ENCODE results near the gene C22orf31.
A peak's percentile ranks its signal among the peaks of the same experiment; 100 is the strongest.

C22orf31 gene

DNA sequence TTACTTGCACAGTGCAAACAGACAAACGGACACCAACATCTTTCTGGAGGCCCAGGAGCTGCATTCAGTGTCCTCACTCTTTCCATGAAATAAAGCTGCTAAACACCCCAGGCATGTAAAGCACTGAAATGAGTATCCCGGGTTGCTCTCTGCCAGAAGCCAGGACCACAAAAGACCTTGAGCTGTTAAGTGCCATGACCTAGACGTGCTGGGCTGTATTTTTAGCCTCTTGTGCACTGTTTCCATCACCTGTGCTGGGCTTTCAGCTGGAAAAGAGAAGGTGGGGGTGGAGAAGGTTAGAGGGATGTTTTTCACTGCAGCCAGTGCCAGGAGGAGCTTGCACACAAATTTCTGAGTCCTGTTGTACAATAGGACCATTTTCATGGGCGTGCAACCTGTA is 7.8 kb upstream of the C22orf31 start:
- H3K9ac ChIP-seq = no peak overlapping the region
- H3K4me1 ChIP-seq = peaks cover 32 to 46% (median 36%) of the 10 kb centered on the region in 10 experiments
- TF ChIP-seq Cebpa-rat (IDR thresholded peaks at IDR 0.05) = no peak
- peaks cover 0 to 40% (median 23%) of the 10 kb centered on the region in 11 experiments; a peak in 15 of 22 replicates for H4K20me1 ChIP-seq
- H3K4me2 ChIP-seq = no peak overlapping the region
- H3K4me3 ChIP-seq = no peak overlapping the region
- H3K9me3 ChIP-seq (replicated peaks in 1 of 11) = no peaks in the 10 kb centered on the region
- no peak overlapping the region for H3K27ac ChIP-seq
- H3K27me3 ChIP-seq = peaks cover 52 to 59% (median 55%) of the 10 kb centered on the region in 11 experiments
- no peaks in the 10 kb centered on the region for H3K36me3 ChIP-seq

- TF ChIP-seq Cebpa-rat (IDR thresholded peaks at IDR 0.05) = no peak
- no peak overlapping the region for H3K9ac ChIP-seq
- H3K4me1 ChIP-seq = peaks cover 11 to 25% (median 17%) of the 10 kb centered on the region in 10 experiments
- H3K36me3 ChIP-seq = no peaks in the 10 kb centered on the region
- H3K27me3 ChIP-seq = peaks cover 14 to 34% (median 26%) of the 10 kb centered on the region in 11 experiments
- peak overlapping the region; percentile 5 to 72 (median 40); a peak in 18 of 22 replicates for H3K4me2 ChIP-seq
- H3K9me3 ChIP-seq (replicated peaks in 1 of 11) = no peaks in the 10 kb centered on the region
- no peak overlapping the region for H3K27ac ChIP-seq
- H4K20me1 ChIP-seq = peaks cover 0 to 6% (median 0%) of the 10 kb centered on the region in 11 experiments; a peak in 3 of 22 replicates
- no peak overlapping the region for H3K4me3 ChIP-seq
Measured at GRCh38 chr22:29065468-29066190, 4.0 kb upstream of the C22orf31 start.

DNA sequence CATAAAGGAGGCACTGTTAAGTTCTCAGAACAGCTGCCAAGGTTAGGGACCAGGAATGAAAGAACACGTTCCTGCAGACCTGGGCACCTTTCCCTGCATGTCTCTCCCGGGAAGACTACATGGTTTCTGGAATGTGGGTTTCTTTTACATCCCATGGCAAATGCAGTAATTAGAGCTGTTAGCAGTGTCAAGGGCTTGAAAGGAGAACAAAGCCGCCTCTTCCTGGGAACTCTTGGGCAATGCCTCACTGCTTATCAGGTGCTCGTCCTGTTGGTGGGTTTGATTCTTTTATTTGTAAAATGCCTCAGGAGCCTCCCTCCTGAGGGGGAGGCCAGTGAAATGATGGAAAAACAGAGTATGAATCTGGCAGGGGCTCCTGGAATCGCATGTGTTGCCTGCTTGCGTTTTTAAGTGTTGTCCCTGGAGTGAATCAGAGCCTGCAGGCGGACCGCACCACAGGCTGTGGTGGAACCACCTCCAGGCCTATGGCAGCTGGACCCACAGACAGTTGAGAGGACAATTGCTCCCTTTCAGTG is 723 bp upstream of the C22orf31 start:
- Histone ChIP-seq H3K9ac (no peak overlapping the region), H4K20me1 (no peaks in the 10 kb centered on the region; a peak in 1 of 22 replicates), H3K4me1 (peaks cover 11 to 25% (median 18%) of the 10 kb centered on the region in 10 experiments), H3K4me3 (no peak overlapping the region), H3K9me3 (replicated peaks in 1 of 11) (no peaks in the 10 kb centered on the region), H3K27ac (no peak overlapping the region), H3K36me3 (no peaks in the 10 kb centered on the region), H3K27me3 (peaks cover 0 to 13% (median 7%) of the 10 kb centered on the region in 11 experiments; a peak in 8 of 22 replicates), H3K4me2 (no peak overlapping the region; a peak in 1 of 22 replicates)
- TF ChIP-seq Cebpa-rat (IDR thresholded peaks at IDR 0.05) = no peak

DNA sequence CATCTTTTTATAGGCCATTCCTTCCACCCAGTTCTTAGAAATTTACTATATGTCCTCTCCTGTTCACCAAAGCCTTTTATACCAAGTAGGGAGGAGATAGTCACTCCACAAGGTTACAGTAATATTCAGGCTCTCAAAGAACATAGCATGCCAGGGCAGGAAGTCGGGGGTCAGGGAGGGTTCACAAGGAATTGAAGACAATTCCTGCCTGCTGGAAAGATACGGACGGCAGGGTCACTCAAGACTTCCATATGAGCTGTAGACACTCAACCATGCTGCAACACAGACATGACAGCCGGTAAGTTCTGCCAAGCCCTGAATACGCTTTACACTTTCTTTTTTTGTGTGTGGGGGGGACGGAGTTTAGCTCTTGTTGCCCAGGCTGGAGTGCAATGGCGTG is 700 bp downstream of the C22orf31 start:
- Histone ChIP-seq H3K36me3 (no peaks in the 10 kb centered on the region), H4K20me1 (no peaks in the 10 kb centered on the region; a peak in 1 of 22 replicates), H3K4me3 (no peak overlapping the region), H3K4me2 (peak overlapping the region in 7 of 11 experiments; percentile 3 to 33 (median 18); a peak in 5 of 22 replicates), H3K9ac (no peak overlapping the region), H3K27ac (no peak overlapping the region), H3K4me1 (peaks cover 5 to 21% (median 14%) of the 10 kb centered on the region in 10 experiments), H3K27me3 (peaks cover 0 to 13% (median 7%) of the 10 kb centered on the region in 11 experiments; a peak in 8 of 22 replicates), H3K9me3 (replicated peaks in 1 of 11) (no peaks in the 10 kb centered on the region)
- no peak for TF ChIP-seq Cebpa-rat (IDR thresholded peaks at IDR 0.05)

- no peak for TF ChIP-seq Cebpa-rat (IDR thresholded peaks at IDR 0.05)
- H3K4me1 ChIP-seq = peaks cover 4 to 21% (median 13%) of the 10 kb centered on the region in 10 experiments; a peak in 15 of 20 replicates
Measured at GRCh38 chr22:29060251-29060869, 1.3 kb downstream of the C22orf31 start.

GRCh38 chr22:29056472-29056871 is 5.2 kb downstream of the C22orf31 start:
- 0 out of 22 replicates have a peak, but pooled peaks cover 0 to 5% (median 0%) of the 10 kb centered on the region in 11 experiments for H3K27me3 ChIP-seq
- TF ChIP-seq Cebpa-rat (IDR thresholded peaks at IDR 0.05) = no peak
- peaks cover 6 to 26% (median 17%) of the 10 kb centered on the region in 10 experiments; a peak in 15 of 20 replicates for H3K4me1 ChIP-seq
- H4K20me1 ChIP-seq = peaks cover 0 to 18% (median 6%) of the 10 kb centered on the region in 11 experiments; a peak in 13 of 22 replicates
- no peak overlapping the region for H3K9ac ChIP-seq
- H3K27ac ChIP-seq = no peak overlapping the region
- peaks cover 0 to 4% (median 0%) of the 10 kb centered on the region in 11 experiments; a peak in 2 of 22 replicates for H3K36me3 ChIP-seq
- H3K4me2 ChIP-seq = no peak overlapping the region
- no peak overlapping the region for H3K4me3 ChIP-seq
- no peaks in the 10 kb centered on the region for H3K9me3 ChIP-seq (replicated peaks in 1 of 11)

More at GRCh38 chr22:29060251-29060869, 1.3 kb downstream of the C22orf31 start:
- no peak overlapping the region for H3K27ac ChIP-seq
- H3K36me3 ChIP-seq = no peaks in the 10 kb centered on the region
- no peak overlapping the region for H3K4me3 ChIP-seq
- H3K9ac ChIP-seq = no peak overlapping the region
- H3K27me3 ChIP-seq = peaks cover 0 to 13% (median 7%) of the 10 kb centered on the region in 11 experiments; a peak in 8 of 22 replicates
- peak overlapping the region in 3 of 11 experiments; percentile 3 to 37 (median 31); a peak in 3 of 22 replicates for H3K4me2 ChIP-seq
- H4K20me1 ChIP-seq = peaks cover 0 to under 1% (median 0%) of the 10 kb centered on the region in 11 experiments; a peak in 2 of 22 replicates
- no peaks in the 10 kb centered on the region for H3K9me3 ChIP-seq (replicated peaks in 1 of 11)

- TF ChIP-seq Cebpa-rat (IDR thresholded peaks at IDR 0.05) = no peak
- H3K36me3 ChIP-seq = peaks cover 3 to 12% (median 9%) of the 10 kb centered on the region in 11 experiments; a peak in 17 of 22 replicates
- H3K4me2 ChIP-seq = peak overlapping the region; percentile 1 to 75 (median 54); a peak in 18 of 22 replicates
- H4K20me1 ChIP-seq = peaks cover 0 to 22% (median 6%) of the 10 kb centered on the region in 11 experiments; a peak in 13 of 22 replicates
- no peak overlapping the region for H3K4me3 ChIP-seq
- H3K27ac ChIP-seq = no peak overlapping the region
- 0 out of 22 replicates have a peak, but pooled peaks cover 0 to 5% (median 0%) of the 10 kb centered on the region in 11 experiments for H3K27me3 ChIP-seq
- peaks cover under 1 to 19% (median 12%) of the 10 kb centered on the region in 10 experiments; a peak in 15 of 20 replicates for H3K4me1 ChIP-seq
- H3K9me3 ChIP-seq (replicated peaks in 1 of 11) = no peaks in the 10 kb centered on the region
- no peak overlapping the region for H3K9ac ChIP-seq
Measured at GRCh38 chr22:29055192-29055830, 6.3 kb downstream of the C22orf31 start.

DNA sequence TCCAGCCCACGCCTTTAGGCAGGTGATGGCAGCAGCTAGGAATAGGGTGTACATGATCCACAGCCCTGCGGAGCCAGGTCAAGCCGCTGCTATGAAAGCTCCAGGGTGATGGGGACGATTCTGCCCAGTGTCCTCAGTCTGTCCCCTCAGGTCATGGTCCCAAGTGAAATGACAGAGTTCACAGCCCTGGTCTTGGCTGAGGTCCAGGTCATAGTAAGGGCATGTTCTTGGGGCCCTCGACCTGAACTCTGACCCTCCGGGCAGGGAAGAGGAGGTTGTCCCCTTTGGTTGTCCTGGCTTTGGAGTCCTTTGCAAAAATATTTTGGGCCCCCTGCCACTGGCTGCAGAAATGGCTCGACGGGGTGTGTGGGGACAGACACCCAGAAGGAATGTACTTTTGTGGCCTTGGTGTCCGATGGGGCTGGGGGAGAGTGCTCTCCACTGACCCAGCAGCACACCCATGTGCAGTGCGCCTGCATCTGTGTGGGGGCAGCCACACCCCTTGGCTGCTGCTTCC is 7.3 kb downstream of the C22orf31 start:
- Histone ChIP-seq H3K4me1 (peaks cover 0 to 19% (median 12%) of the 10 kb centered on the region in 10 experiments; a peak in 15 of 20 replicates), H3K9me3 (replicated peaks in 1 of 11) (no peaks in the 10 kb centered on the region), H3K4me3 (no peak overlapping the region), H3K36me3 (peaks cover 13 to 22% (median 19%) of the 10 kb centered on the region in 11 experiments; a peak in 20 of 22 replicates), H3K4me2 (no peak overlapping the region), H4K20me1 (peaks cover 0 to 32% (median 6%) of the 10 kb centered on the region in 11 experiments; a peak in 13 of 22 replicates), H3K9ac (no peak overlapping the region), H3K27me3 (0 out of 22 replicates have a peak, but pooled peaks cover 0 to 5% (median 0%) of the 10 kb centered on the region in 11 experiments), H3K27ac (no peak overlapping the region)
- no peak for TF ChIP-seq Cebpa-rat (IDR thresholded peaks at IDR 0.05)
